GM06990 (cell line): ENCODE results near the gene CD99L2.

Experiments
- DNase-seq: peaks from one replicate; pipeline ENCODE4 v3.0.0-alpha.2; 2011; ENCODE audit not compliant: insufficient read length; ENCODE audit errors: extremely low read depth
- H3K27me3 ChIP-seq: replicated peaks from 2 replicates; pipeline ENCODE4 v1.6.0; 2011; ENCODE audit warnings: low read length; ENCODE audit not compliant: control insufficient read depth, insufficient read depth
- H3K36me3 ChIP-seq: 2 replicates; pipeline ENCODE4 v1.5.1; 2011; ENCODE audit warnings: low read length; ENCODE audit not compliant: control insufficient read depth, insufficient read depth
- H3K4me3 ChIP-seq: replicated peaks from 2 replicates; pipeline ENCODE4 v1.5.1; 2011; ENCODE audit warnings: low read depth, mild to moderate bottlenecking, control low read depth, low read length
- TF ChIP-seq, protein P1 (sequence below): IDR thresholded peaks from 2 replicates; pipeline ENCODE4 v1.5.1; 2011; ENCODE audit warnings: low read length, control low read depth, mild to moderate bottlenecking, inconsistent platforms; ENCODE audit not compliant: insufficient read depth, poor library complexity, severe bottlenecking

The CD99L2 gene

DNA sequence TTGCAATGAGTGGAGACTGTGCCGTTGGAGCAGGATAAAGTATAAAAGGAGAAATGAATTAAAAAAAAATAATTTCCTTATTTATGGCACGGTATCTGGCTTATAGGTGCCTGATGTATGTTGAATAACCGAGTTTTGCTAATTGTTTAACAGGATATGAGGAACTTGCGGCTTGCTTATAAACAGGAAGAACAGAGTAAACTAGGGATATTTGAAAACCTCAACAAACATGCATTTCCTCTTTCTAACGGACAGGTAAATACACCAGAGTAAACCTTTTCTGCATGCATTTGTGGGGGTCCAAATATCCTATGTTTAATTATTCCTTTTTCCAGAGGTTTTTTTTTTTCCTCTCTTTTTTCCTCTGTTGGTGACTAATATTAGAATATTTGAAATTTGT lies 168.5 kb downstream of the CD99L2 start:
- TF ChIP-seq, protein P1, sequence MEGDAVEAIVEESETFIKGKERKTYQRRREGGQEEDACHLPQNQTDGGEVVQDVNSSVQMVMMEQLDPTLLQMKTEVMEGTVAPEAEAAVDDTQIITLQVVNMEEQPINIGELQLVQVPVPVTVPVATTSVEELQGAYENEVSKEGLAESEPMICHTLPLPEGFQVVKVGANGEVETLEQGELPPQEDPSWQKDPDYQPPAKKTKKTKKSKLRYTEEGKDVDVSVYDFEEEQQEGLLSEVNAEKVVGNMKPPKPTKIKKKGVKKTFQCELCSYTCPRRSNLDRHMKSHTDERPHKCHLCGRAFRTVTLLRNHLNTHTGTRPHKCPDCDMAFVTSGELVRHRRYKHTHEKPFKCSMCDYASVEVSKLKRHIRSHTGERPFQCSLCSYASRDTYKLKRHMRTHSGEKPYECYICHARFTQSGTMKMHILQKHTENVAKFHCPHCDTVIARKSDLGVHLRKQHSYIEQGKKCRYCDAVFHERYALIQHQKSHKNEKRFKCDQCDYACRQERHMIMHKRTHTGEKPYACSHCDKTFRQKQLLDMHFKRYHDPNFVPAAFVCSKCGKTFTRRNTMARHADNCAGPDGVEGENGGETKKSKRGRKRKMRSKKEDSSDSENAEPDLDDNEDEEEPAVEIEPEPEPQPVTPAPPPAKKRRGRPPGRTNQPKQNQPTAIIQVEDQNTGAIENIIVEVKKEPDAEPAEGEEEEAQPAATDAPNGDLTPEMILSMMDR = no peak
- Histone ChIP-seq H3K27me3 (no peaks in the 10 kb centered on the region), H3K4me3 (no peak overlapping the region), H3K36me3 (peaks cover 4% of the 10 kb centered on the region)
- no peak for DNase-seq

- no peak for DNase-seq
- Histone ChIP-seq H3K4me3 (no peak overlapping the region), H3K36me3 (no peaks in the 10 kb centered on the region), H3K27me3 (no peaks in the 10 kb centered on the region)
- TF ChIP-seq, protein P1 = no peak
Measured at GRCh38 chrX:150719621-150720020, 178.8 kb downstream of the CD99L2 start.
